GM13977 (cell line): Measurements from ENCODE around the gene LSM7.

Experiments
- DNase-seq: peaks from one replicate; pipeline ENCODE4 v3.0.0; 2012; ENCODE audit warnings: low spot score
- CTCF ChIP-seq: IDR thresholded peaks from 2 replicates; pipeline ENCODE4 v1.5.1; 2012; ENCODE audit warnings: mild to moderate bottlenecking, control low read depth; ENCODE audit not compliant: insufficient read depth; ENCODE audit errors: extremely low read depth, missing control alignments
- in situ Hi-C: fragments of 300-500 bp; cut with MboI; formaldehyde crosslinking; loops from one replicate; pipeline ENCODE4 v1.12.0; 2022; ENCODE audit warnings: low sequenced_read_pairs, low pct_unique_long_range_greater_than_20kb, mixed read lengths, inconsistent platforms; ENCODE audit not compliant: unreplicated experiment

The LSM7 gene

DNA sequence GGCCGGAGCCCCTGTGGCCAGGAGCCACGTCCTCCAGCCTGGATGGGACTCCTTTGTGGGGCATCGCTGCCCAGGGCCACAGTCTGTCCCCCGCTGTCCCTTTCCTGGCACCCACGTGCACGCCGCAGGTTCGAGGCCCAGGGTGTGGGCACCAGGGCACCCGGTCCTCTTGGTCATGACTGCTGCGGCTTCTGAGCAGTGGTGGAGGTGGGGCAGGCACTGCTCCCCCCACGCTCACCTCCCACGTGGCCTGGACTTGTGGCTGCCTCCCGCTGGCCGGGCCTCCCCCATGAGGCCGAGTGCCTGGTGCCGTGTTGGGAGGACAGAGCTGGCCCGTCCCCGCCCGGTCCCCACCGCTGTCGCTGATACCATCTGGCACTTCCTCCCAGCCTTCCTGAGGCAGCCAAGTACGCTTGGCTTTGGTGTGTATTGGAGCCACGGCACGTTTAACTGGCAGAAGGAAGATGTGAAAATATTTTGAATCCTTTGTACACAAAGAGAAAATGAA is 12.9 kb upstream of the LSM7 start:
- no peak for TF ChIP-seq CTCF
- no peak for DNase-seq
- in situ Hi-C loops = no loop called here

GRCh38 chr19:2340496-2341243 is 12.3 kb upstream of the LSM7 start:
- in situ Hi-C loops = no loop called here
- no peak for TF ChIP-seq CTCF
- no peak for DNase-seq

DNA sequence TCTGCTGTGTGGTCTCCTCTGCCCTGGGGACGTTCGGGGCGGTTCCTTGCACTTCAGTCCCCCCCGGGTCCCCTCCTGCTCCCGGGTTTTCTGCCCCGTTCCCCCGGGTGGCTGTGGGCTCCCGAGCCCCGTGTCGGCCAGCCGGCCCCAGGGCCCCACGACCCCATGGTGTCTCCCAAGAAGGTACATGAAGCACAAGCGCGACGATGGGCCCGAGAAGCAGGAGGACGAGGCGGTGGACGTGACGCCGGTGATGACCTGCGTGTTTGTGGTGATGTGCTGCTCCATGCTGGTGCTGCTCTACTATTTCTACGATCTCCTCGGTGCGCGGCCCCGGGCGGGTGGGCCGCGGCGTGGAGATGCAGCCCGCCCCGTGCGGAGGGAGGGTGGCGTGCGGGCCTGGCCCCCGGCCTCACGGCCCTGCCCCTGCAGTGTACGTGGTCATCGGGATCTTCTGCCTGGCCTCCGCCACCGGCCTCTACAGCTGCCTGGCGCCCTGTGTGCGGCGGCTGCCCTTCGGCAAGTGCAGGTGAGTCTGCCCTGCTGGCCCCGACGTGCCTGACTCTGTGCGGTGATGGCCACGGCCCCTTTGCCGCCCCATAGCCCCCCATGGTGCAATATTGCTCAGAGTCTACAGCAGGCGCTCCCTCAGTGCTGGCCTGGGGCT is 11.4 kb upstream of the LSM7 start:
- in situ Hi-C loops = no loop called here
- no peak for TF ChIP-seq CTCF
- no peak for DNase-seq

- no peak for DNase-seq
- TF ChIP-seq CTCF = no peak
- in situ Hi-C loops = no loop called here
These were observed 10.6 kb upstream of the LSM7 start for GRCh38 chr19:2338751-2339643.

- DNase-seq = no peak
- in situ Hi-C loops = no loop called here
- no peak for TF ChIP-seq CTCF
These were observed 9.7 kb upstream of the LSM7 start for GRCh38 chr19:2338055-2338615.

DNA sequence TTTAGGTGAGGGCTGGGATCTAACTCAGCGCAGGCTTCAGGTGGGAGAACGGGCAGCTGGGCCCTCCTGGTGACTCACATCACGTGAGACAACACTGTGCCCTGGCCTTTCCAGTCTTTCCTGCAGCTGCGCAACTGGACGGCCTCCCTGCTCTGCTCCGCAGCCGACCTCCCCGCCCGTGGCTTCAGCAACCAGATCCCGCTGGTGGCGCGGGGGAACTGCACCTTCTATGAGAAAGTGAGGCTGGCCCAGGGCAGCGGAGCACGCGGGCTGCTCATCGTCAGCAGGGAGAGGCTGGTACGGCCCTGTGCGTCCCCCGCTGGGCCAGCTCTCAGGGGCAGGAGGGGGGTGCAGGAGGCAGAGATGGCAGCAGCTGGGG is 8.9 kb upstream of the LSM7 start:
- in situ Hi-C loops = no loop called here
- DNase-seq = no peak
- no peak for TF ChIP-seq CTCF
